Left ventricle myocardium superior (tissue), 1 donor: ENCODE measurements around the gene LGR4. TPM values are rescaled to one million over a fixed set of nuclear protein-coding genes. Genes with fewer than 3 reads are reported as not detected.

Source experiments
- ATAC-seq: fragments of 200-7000 bp; cut with Tn5 transposase; one replicate; pipeline ENCODE4 v1.9.1; 2020; ENCODE audit warnings: mild to moderate bottlenecking, moderate library complexity
- DNase-seq: peaks from one replicate; pipeline ENCODE4 v3.0.0-alpha.2; 2020
- intact Hi-C: fragments of 100-400 bp; cut with micrococcal nuclease; formaldehyde crosslinking; loops from one replicate; pipeline ENCODE4 v1.11.0; 2022
- total RNA-seq: library from RNA; stranded (reverse); fragmentation: NEBNext Ultra II Directional; extraction: Animal tissue kit (Norgen Biotek cat#: 25700); gene quantifications from one replicate; pipeline ENCODE4 v1.2.1, GENCODE V29; 2021
- donor health status: DM: no; HTN: yes; CAD: no; lungs with severe emphysema.

Gene LGR4
- total RNA-seq, 1 donor from 2014 or later, result 43.5 TPM

DNA sequence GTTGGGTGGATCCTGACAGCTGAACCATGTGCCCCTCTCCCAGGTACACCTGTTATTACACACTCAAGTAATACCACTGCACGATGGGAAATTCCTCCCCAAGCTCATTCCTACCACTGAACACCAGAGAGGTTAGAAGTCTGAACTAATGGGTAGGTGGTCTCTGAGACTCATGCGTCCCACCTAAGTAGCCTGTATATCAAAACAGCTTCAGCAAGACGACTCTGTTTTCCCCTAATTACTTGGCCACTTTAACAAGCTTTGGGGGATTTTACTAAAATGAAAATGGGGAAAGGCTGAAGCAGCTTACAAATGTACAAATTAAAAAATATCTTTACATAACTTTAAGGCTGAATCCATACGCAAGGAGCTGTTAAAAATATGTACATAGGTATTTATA lies 29.4 kb downstream of the LGR4 start:
- ATAC-seq (no peak), DNase-seq (no peak)
- intact Hi-C loops, result no loop called here

GRCh38 chr11:27440090-27440489 lies 32.5 kb downstream of the LGR4 start:
- DNase-seq, result no peak
- intact Hi-C loops, result no loop called here

DNA sequence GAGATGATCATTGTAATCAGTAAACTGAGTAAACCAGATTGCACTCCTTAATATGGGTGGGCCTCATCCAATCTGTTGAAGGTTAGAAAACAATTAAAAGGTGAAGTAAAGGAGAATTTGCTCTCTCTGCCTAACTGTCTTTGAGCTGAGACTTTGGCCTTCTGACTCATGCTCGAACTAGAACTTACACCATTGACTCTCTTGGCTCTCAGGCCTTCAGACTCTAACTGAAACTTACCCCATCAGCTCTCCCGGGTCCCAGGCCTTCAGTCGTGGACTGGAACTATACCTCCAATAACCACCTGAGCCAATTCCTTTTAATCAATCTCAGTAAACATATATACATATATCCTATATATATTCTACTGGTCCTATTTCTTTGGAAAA lies 34.0 kb downstream of the LGR4 start:
- intact Hi-C loops, result no loop called here

More at GRCh38 chr11:27440090-27440489, 32.5 kb downstream of the LGR4 start:
- ATAC-seq, result no peak

GRCh38 chr11:27437829-27438594 lies 34.6 kb downstream of the LGR4 start:
- DNase-seq (no peak), ATAC-seq (peak; percentile 73)
- intact Hi-C loops, result no loop called here

More for the DNA sequence above, 34.0 kb downstream of the LGR4 start:
- DNase-seq (no peak), ATAC-seq (no peak)

DNA sequence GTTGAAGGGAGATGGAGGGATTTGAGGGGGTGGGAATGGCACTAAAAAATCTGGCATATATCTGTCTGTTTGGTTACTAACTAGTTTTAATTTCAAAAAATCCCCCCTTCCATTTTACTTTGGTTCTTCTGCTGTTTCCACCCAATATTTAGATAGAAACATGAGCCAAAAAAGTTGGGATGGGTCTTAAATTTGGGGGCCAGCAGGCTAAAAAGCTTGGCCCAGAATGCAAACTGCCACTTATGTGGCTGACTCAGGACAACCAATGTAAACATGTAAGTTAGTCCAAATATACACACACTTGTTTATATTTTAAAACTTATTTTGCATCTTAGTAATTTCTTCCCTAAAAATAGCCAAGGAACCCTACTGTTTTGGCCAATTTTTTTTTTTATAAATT lies 35.7 kb downstream of the LGR4 start:
- no peak for ATAC-seq
- intact Hi-C loops, result no loop called here
- no peak for DNase-seq

DNA sequence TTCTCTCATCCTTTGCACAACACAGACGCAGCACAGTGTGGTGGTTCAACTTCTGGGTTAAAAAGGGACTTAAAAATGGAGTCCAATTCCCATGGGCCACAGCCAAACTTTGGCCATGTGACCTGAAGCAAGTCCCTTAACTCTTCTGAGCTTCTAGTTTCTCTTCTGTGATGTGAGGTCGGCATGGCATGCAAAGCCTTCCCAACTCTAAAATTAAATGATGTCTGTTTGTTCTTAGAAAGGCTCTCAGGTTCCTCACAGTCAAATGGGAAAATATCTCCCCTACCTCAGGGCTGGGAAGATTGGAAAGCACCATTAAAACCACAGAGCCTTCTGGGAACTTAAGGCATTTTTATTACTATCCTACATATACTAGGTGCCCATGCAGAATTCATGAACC lies 38.8 kb downstream of the LGR4 start:
- intact Hi-C loops, result no loop called here
- ATAC-seq (no peak), DNase-seq (no peak)

DNA sequence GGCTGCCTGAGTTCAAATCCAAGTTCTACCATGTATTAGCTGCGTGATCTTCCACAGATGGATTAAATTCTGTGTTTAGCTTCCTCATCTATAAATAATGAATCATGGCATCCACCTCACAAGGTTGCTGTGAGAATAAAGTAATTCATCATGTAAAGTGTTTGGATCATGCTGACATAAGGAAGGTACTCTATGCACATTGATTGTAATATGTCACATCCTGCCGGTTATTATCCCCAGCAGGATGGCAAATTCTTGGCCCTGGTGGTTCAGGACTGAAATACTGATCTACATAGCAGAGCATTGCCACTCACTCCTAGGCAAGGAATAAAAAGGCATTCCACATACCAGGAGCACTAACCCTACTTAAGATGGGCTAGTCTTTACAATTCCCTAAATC lies 40.8 kb downstream of the LGR4 start:
- DNase-seq, result no peak
- no peak for ATAC-seq
- intact Hi-C loops, result no loop called here

GRCh38 chr11:27429761-27430393 lies 42.7 kb downstream of the LGR4 start:
- ATAC-seq (no peak), DNase-seq (no peak)
- intact Hi-C loops, result no loop called here

DNA sequence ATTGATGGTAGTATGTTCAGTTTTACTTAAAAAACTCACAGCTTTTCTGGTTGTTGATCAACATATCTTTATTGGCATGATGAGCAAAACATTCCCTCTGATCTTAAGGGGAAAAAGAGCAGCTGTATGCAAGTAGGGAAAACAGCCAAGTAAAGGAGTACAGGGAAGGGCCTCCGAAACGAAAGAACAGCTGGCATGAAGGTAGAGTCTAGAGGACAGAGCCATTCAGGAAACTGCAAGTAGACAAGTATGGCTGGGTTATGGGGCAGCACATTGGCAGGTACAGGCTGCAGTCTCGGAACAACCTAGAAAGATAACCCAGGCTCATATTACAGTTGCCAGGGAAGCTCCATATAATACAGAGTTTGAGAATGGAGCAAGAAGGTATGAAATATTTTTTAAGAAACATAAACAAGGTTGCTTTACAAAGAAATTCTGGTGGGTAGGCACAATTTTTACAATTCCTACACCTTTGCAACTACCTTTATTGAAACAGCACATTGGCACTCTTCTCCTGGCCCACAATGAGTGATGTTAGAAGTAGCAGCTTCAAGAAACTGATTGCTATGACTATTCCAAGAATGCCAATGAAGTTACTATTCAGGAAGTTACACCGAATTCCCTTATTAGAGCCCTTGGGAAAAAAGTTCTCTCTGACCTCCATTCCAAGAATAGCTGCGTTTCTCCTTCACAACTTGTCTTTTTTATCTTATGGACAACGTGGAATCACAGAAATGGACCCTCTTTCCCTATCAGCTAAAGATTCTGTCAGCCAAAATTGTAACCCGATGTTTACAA lies 45.2 kb downstream of the LGR4 start:
- intact Hi-C loops, result no loop called here
- ATAC-seq, result peak; percentile 43
- no peak for DNase-seq

GRCh38 chr11:27425814-27426213 lies 46.8 kb downstream of the LGR4 start:
- intact Hi-C loops, result no loop called here

DNA sequence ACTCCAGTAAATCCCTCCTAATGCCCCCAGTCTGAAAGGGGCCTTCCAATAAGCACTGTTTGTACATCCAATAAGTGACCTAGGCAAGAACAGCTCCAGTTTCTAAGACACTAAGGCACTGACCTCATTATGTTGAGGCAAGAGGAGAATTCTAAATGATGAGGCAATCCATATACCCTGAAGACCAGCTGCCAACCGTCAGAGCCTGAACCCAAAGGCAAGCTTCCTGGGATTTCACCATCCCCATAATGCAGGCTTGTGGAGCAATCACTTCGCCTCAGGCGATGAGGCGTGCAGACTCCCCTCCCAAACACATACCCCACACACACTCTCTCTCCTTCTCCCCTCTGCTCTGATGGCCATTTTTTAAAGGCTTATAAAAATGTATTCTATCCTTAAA lies 49.5 kb downstream of the LGR4 start:
- DNase-seq, result peak; percentile 57
- ATAC-seq, result peak; percentile 89
- intact Hi-C loops, result no loop called here

More at GRCh38 chr11:27425814-27426213, 46.8 kb downstream of the LGR4 start:
- ATAC-seq (no peak), DNase-seq (no peak)

GRCh38 chr11:27421819-27422494 lies 50.6 kb downstream of the LGR4 start:
- ATAC-seq (peak; percentile 40), DNase-seq (no peak)
- intact Hi-C loops, result no loop called here

DNA sequence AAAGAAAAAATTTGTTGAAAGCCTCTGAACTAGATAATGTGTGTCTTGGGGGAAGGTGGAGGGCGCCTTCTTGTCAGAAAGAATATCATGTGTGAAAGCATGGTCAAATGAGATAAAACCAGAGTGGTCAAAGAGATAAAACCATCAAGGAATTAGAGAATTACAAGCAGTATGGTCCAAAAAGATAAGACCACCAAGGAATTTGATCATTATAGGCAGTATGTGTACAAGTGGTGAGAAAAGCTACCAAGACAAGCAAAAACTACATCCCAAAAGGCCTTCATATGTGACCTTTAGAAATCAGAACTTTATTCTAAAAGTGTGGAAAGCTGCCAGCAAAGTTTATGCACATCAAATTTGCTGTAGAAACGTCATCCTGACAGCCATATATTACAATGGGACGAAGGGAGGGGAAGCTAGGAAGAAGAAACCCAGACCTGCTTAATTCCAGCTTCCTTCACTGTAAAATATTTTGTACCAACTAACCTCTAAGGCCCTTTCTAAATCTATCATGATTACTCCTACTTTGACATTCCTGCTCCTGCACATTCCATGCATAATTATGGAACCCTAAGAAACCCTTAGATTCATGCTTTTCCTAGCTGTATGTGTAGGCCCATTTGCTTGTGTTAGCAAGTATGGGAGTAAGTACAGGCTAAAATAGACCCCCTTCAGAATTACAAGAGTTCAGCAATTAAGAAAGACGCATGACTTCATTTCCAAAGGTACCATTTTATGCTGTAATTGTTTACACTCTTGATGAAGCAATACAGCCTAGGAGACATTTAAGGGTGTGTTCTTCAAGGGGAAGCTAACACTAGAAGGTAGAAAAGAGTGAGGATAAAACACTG lies 51.6 kb downstream of the LGR4 start:
- ATAC-seq (no peak), DNase-seq (no peak)
- intact Hi-C loops, result no loop called here

DNA sequence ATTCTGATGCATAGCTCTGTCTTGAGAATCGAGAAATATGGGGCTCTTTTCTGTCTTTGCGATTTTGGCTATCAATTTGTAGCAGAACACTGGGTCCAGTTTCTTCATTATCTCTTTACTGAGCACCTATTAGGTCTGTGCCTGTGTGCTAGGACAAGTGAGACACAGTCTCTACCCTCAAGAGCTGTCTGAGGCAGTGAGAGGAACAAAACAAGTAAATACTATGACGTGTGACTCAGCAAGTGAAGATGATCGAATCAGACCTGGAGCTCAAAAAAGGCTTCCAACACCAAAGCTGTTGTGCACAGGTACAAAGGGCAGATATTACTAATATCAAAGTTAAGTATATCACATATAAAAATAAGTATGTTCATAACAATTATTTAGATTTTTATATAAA lies 52.4 kb downstream of the LGR4 start:
- DNase-seq (no peak), ATAC-seq (no peak)
- intact Hi-C loops, result no loop called here

GRCh38 chr11:27418356-27418755 lies 54.2 kb downstream of the LGR4 start:
- intact Hi-C loops, result no loop called here
- ATAC-seq, result no peak

GRCh38 chr11:27416568-27417176 lies 55.9 kb downstream of the LGR4 start:
- ATAC-seq (no peak), DNase-seq (no peak)
- intact Hi-C loops, result no loop called here

More at GRCh38 chr11:27418356-27418755, 54.2 kb downstream of the LGR4 start:
- DNase-seq, result no peak

- ATAC-seq (no peak), DNase-seq (no peak)
- intact Hi-C loops, result no loop called here
These were observed 57.9 kb downstream of the LGR4 start for GRCh38 chr11:27414644-27415043.

GRCh38 chr11:27413218-27413617 lies 59.4 kb downstream of the LGR4 start:
- DNase-seq, result no peak
- intact Hi-C loops, result no loop called here
- no peak for ATAC-seq
